Esophagus squamous epithelium (tissue), 5 donors: ENCODE measurements around the gene EXOC3L2. TPM values are rescaled to one million over a fixed set of nuclear protein-coding genes. Genes with fewer than 3 reads are reported as not detected.
A peak's percentile ranks its signal among the peaks of the same experiment; 100 is the strongest.

ENCODE experiments used
- DNase-seq: peaks from one replicate; lab custom pipeline; 2025; lab: John Stamatoyannopoulos, UW
- H3K27ac ChIP-seq, 4 donors: fragments of 200-600 bp; sonication (generic); one replicate each; pipeline ENCODE4 v1.5.1; 2016 to 2019; ENCODE audit warnings: mild to moderate bottlenecking in 1 of 4
- H3K27me3 ChIP-seq, 4 donors: fragments of 200-600 bp; sonication (generic); 1 replicate in 3 of 4; 2 replicates in 1 of 4; pipeline versions ENCODE4 v1.5.1 to v1.6.0; 2017 to 2021; ENCODE audit warnings: antibody characterized with exemption in 1 of 4
- H3K36me3 ChIP-seq, 3 donors: fragments of 200-600 bp; sonication (generic); one replicate each; pipeline ENCODE4 v1.5.1; 2016 to 2019
- H3K4me1 ChIP-seq, 3 donors: fragments of 200-600 bp; sonication (generic); one replicate each; pipeline ENCODE4 v1.5.1; 2017 to 2019
- H3K4me3 ChIP-seq, 4 donors: fragments of 200-600 bp; sonication (generic); 1 replicate in 3 of 4; 2 replicates in 1 of 4; pipeline ENCODE4 v1.5.1; 2016 to 2019; ENCODE audit warnings: mild to moderate bottlenecking in 2 of 4, moderate library complexity in 1 of 4
- H3K9me3 ChIP-seq, 3 donors: fragments of 200-600 bp; sonication (generic); one replicate each; pipeline ENCODE4 v1.5.1; 2016 to 2019
- POLR2A ChIP-seq, 4 donors: fragments of 450-650 bp; IDR thresholded peaks; one replicate each; pipeline ENCODE4 v1.6.1; 2017; ENCODE audit warnings: antibody characterized with exemption in 4 of 4, mild to moderate bottlenecking in 4 of 4, moderate library complexity in 3 of 4
- WGBS, 2 donors: methylation state at CpG; one replicate each; pipeline ENCODE4 v1.1.5; 2018; 5-methylcytosine and 5-hydroxymethylcytosine counted together
- intact Hi-C: fragments of 100-400 bp; cut with DNase I; formaldehyde crosslinking; loops from one replicate; pipeline ENCODE4 v1.15.0; 2022
- total RNA-seq, 4 donors: library from RNA; depleted of rRNA; stranded (reverse); fragments of >200 nt; gene quantifications; one replicate each; pipeline ENCODE4 v1.1.0, GENCODE V29; 2016
- TF ChIP-seq, protein P1 (sequence below), 6 experiments: fragments of 450-650 bp in 4 of 6; fragments of 200-600 bp in 2 of 6; sonication (generic) in 2 of 6; IDR thresholded peaks; one replicate each; pipeline ENCODE4 v1.5.1; 2016 to 2019; ENCODE audit warnings: antibody characterized with exemption in 6 of 6, mild to moderate bottlenecking in 4 of 6, moderate library complexity in 4 of 6
- donor health status: DM: yes; HTN: yes; CAD: no.

The EXOC3L2 gene
- total RNA-seq, 4 donors from 2014 or later: 0.29 to 1.5 (median 0.80) TPM

DNA sequence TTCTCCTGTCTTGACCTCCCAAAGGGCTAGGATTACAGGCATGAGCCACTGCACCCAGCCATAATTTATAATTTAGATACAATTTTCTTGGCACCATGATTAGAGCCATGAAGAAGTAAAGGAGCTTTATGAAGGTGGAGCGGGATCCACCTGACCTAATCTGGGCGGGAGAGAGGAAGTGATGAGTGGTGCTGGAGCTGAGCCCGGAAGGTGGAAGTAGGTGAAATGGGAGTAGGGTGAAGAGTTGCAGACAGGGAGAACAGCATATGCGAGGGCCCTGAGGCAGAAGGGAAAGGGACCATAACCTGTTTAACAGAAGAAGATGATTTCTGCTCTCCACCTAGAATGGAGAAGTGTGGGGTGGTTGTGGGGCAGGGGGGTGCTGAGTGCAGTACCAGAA lies 62.4 kb downstream of the EXOC3L2 start:
- H3K4me1 ChIP-seq: peaks cover 18 to 50% (median 21%) of the 10 kb centered on the region in 3 donors
- peaks cover 0 to 17% (median 3%) of the 10 kb centered on the region in 3 donors for H3K36me3 ChIP-seq
- no peak for DNase-seq
- WGBS, 2 donors: 43 to 57% methylated on average over 4 of the region's 4 CpGs
- intact Hi-C loops: no loop called here
- H3K4me3 ChIP-seq: no peak overlapping the region
- H3K27me3 ChIP-seq: no peaks in the 10 kb centered on the region
- no peaks in the 10 kb centered on the region for H3K9me3 ChIP-seq
- no peak for TF ChIP-seq POLR2A (IDR thresholded peaks at IDR 0.05)
- TF ChIP-seq, protein P1, sequence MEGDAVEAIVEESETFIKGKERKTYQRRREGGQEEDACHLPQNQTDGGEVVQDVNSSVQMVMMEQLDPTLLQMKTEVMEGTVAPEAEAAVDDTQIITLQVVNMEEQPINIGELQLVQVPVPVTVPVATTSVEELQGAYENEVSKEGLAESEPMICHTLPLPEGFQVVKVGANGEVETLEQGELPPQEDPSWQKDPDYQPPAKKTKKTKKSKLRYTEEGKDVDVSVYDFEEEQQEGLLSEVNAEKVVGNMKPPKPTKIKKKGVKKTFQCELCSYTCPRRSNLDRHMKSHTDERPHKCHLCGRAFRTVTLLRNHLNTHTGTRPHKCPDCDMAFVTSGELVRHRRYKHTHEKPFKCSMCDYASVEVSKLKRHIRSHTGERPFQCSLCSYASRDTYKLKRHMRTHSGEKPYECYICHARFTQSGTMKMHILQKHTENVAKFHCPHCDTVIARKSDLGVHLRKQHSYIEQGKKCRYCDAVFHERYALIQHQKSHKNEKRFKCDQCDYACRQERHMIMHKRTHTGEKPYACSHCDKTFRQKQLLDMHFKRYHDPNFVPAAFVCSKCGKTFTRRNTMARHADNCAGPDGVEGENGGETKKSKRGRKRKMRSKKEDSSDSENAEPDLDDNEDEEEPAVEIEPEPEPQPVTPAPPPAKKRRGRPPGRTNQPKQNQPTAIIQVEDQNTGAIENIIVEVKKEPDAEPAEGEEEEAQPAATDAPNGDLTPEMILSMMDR (IDR thresholded peaks at IDR 0.05): no peak
- no peak overlapping the region for H3K27ac ChIP-seq

DNA sequence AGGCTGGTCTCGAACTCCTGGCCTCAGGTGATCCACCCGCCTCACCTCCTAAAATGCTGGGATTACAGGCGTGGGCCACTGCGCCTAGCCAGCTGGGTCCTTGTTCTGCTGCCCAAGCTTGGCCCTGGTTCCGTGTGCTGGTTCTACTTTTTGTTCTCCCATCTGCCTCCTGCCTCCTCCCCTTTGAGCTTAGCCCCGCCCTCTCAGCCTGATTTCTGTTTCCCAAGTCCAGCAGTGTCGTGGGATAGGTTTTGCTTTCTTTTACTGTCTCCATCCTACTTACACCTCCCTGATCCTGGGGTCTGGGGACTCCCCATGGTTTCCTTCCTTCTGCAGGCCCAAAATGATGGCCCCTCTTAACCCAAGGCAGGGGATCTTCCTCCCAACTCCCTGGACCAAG lies 64.3 kb downstream of the EXOC3L2 start:
- DNase-seq: no peak
- no peak overlapping the region for H3K27ac ChIP-seq
- H3K36me3 ChIP-seq: peaks cover 0 to 17% (median 3%) of the 10 kb centered on the region in 3 donors
- H3K4me3 ChIP-seq: peak overlapping the region in 1 of 4 donors; percentile 94
- intact Hi-C loops: no loop called here
- 70 to 74% methylated on average over 7 of the region's 7 CpGs for WGBS, 2 donors
- peaks cover 26 to 62% (median 28%) of the 10 kb centered on the region in 3 donors for H3K4me1 ChIP-seq
- TF ChIP-seq POLR2A (IDR thresholded peaks at IDR 0.05): no peak
- TF ChIP-seq, protein P1 (IDR thresholded peaks at IDR 0.05): no peak
- no peaks in the 10 kb centered on the region for H3K27me3 ChIP-seq
- no peaks in the 10 kb centered on the region for H3K9me3 ChIP-seq

DNA sequence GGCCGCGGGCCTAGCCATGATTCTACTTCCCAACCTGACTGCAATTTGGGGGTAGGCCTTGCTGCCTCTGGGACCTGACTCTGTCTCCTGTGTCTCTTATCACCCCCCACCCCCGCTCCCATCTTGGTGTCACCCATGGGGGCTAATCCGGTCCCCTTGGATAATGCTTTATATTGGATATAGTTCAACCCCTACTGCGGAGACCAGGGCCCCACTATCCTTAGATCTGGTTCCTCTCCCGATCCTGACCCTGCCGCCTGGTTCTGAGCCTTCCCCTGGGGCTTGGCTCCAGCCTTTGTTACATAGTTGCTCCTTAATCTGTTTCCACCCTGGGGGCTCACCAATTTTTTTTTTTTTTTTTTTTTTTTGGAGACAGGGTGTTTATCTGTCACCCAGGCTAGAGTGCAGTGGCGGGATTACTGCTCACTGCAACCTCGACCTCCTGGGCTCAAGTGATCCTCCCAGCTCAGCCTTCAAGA lies 65.3 kb downstream of the EXOC3L2 start:
- Histone ChIP-seq H3K27ac (peak overlapping the region; percentile 89 to 98 (median 96)), H3K27me3 (no peaks in the 10 kb centered on the region), H3K4me1 (peaks cover 26 to 66% (median 28%) of the 10 kb centered on the region in 3 donors), H3K4me3 (peak overlapping the region; percentile 70 to 94 (median 86)), H3K36me3 (peaks cover 0 to 17% (median 3%) of the 10 kb centered on the region in 3 donors), H3K9me3 (no peaks in the 10 kb centered on the region)
- intact Hi-C loops: no loop called here
- no peak for DNase-seq
- no peak for TF ChIP-seq POLR2A (IDR thresholded peaks at IDR 0.05)
- TF ChIP-seq, protein P1 (IDR thresholded peaks at IDR 0.05): no peak
- 37 to 40% methylated on average over 5 to 9 of the region's 9 CpGs for WGBS, 2 donors

DNA sequence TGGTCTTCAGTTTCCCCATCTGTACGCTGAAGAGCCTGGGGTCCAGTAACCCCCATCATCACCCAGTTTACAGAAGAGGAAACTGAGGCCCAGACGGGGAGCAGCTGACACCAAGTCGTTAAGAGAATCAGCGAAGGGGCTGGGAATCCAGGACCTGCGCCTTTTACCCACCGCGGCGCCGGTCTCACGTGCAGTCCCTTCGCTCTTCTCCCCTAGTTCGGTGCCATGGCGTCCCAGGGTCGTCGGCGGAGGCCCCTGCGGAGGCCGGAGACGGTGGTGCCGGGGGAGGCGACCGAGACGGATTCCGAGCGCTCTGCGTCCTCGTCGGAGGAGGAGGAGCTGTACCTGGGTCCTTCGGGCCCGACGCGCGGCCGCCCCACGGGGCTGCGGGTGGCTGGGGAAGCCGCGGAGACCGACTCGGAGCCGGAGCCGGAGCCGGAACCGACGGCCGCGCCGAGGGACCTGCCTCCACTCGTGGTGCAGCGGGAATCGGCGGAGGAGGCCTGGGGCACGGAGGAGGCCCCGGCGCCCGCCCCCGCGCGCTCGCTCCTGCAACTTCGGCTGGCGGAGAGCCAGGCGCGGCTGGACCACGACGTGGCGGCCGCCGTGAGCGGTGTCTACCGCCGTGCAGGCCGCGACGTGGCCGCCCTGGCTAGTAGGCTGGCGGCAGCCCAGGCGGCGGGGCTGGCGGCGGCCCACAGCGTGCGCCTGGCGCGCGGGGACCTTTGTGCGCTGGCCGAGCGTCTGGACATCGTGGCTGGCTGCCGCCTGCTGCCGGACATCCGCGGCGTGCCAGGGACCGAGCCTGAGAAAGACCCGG lies 65.9 kb downstream of the EXOC3L2 start:
- no peaks in the 10 kb centered on the region for H3K9me3 ChIP-seq
- peaks cover 0 to 17% (median 3%) of the 10 kb centered on the region in 3 donors for H3K36me3 ChIP-seq
- H3K27me3 ChIP-seq: no peaks in the 10 kb centered on the region
- 0 to 2% methylated on average over 8 to 13 of the region's 97 CpGs for WGBS, 2 donors
- no peak for DNase-seq
- intact Hi-C loops: no loop called here
- TF ChIP-seq, protein P1 (IDR thresholded peaks at IDR 0.05): no peak
- TF ChIP-seq POLR2A (IDR thresholded peaks at IDR 0.05): no peak
- H3K27ac ChIP-seq: peak overlapping the region; percentile 89 to 98 (median 96)
- peak overlapping the region; percentile 70 to 94 (median 86) for H3K4me3 ChIP-seq
- peaks cover 26 to 66% (median 28%) of the 10 kb centered on the region in 3 donors for H3K4me1 ChIP-seq
